Endodermal cell (in vitro differentiated cells): ENCODE measurements around the gene PKP2. TPM values are rescaled to one million over a fixed set of nuclear protein-coding genes. Genes with fewer than 3 reads are reported as not detected.

Experiments used
- DNase-seq: peaks from one replicate; pipeline ENCODE4 v3.0.0-alpha.2; 2017
- H3K27ac ChIP-seq: 2 replicates; pipeline ENCODE4 v1.5.1; 2013; ENCODE audit warnings: mild to moderate bottlenecking, low read depth, low read length, moderate library complexity
- H3K27me3 ChIP-seq: 2 replicates; pipeline ENCODE4 v1.6.1; 2013; ENCODE audit warnings: mild to moderate bottlenecking, low read length, moderate library complexity; ENCODE audit not compliant: insufficient read depth, control insufficient read depth, poor library complexity, severe bottlenecking
- H3K36me3 ChIP-seq: 2 replicates; pipeline ENCODE4 v1.7.0; 2013; ENCODE audit warnings: mild to moderate bottlenecking, low read length, moderate library complexity; ENCODE audit not compliant: control insufficient read depth, insufficient read depth
- H3K4me1 ChIP-seq: one replicate; pipeline ENCODE4 v1.7.0; 2013; ENCODE audit warnings: low read length; ENCODE audit not compliant: control insufficient read depth, insufficient read depth
- H3K4me3 ChIP-seq: 2 replicates; pipeline ENCODE4 v1.5.1; 2013; ENCODE audit warnings: mild to moderate bottlenecking, low read length, moderate library complexity
- H3K9ac ChIP-seq: 2 replicates; pipeline ENCODE4 v1.6.1; 2013; ENCODE audit warnings: mild to moderate bottlenecking, low read length, moderate library complexity; ENCODE audit not compliant: poor library complexity, severe bottlenecking; ENCODE audit errors: extremely low read depth
- H3K9me3 ChIP-seq: 2 replicates; pipeline ENCODE4 v1.6.1; 2013; ENCODE audit warnings: mild to moderate bottlenecking, low read length, moderate library complexity; ENCODE audit not compliant: control insufficient read depth
- H3K27ac Mint-ChIP-seq: 2 replicates; pipeline ENCODE4 v1.8.0; 2020; ENCODE audit warnings: mixed read lengths
- H3K27me3 Mint-ChIP-seq: 2 replicates; pipeline ENCODE4 v1.8.0; 2021; ENCODE audit warnings: mild to moderate bottlenecking, mixed read lengths; ENCODE audit not compliant: insufficient read depth
- H3K36me3 Mint-ChIP-seq: 2 replicates; pipeline ENCODE4 v1.8.0; 2020; ENCODE audit warnings: low read depth, mixed read lengths
- H3K4me1 Mint-ChIP-seq: 2 replicates; pipeline ENCODE4 v1.8.0; 2020; ENCODE audit warnings: mixed read lengths
- H3K4me3 Mint-ChIP-seq: 2 replicates; pipeline ENCODE4 v1.8.0; 2020; ENCODE audit warnings: mild to moderate bottlenecking, moderate library complexity, mixed read lengths
- H3K9me3 Mint-ChIP-seq: 2 replicates; pipeline ENCODE4 v1.8.0; 2020; ENCODE audit warnings: mild to moderate bottlenecking, mixed read lengths
- CTCF ChIP-seq: fragments of 200-600 bp; sonication (generic); conservative IDR thresholded peaks from 2 replicates; pipeline ENCODE4 v1.5.0; 2021; ENCODE audit warnings: antibody characterized with exemption, mild to moderate bottlenecking
- WGBS, 2 experiments: methylation state at CpG; one replicate each; pipeline versions ENCODE4 v1.1.5 to v1.1.7; 2013; ENCODE audit warnings: missing lambda C conversion rate in 2 of 2, mixed read lengths in 1 of 2; ENCODE audit not compliant: insufficient coverage in 1 of 2, insufficient read length in 1 of 2; 5-methylcytosine and 5-hydroxymethylcytosine counted together
- total RNA-seq, 2 donors: library from RNA; stranded (reverse); fragmentation: NEBNext Ultra II Directional in 1 of 2; extraction: Animal tissue kit (Norgen Biotek cat#: 25700) in 1 of 2; gene quantifications; 2 replicates in 1 of 2; 3 replicates in 1 of 2; pipeline ENCODE4 v1.2.1, GENCODE V29; 2021

The PKP2 gene
- total RNA-seq, 2 donors from 2014 or later = 62.5 to 124 TPM

DNA sequence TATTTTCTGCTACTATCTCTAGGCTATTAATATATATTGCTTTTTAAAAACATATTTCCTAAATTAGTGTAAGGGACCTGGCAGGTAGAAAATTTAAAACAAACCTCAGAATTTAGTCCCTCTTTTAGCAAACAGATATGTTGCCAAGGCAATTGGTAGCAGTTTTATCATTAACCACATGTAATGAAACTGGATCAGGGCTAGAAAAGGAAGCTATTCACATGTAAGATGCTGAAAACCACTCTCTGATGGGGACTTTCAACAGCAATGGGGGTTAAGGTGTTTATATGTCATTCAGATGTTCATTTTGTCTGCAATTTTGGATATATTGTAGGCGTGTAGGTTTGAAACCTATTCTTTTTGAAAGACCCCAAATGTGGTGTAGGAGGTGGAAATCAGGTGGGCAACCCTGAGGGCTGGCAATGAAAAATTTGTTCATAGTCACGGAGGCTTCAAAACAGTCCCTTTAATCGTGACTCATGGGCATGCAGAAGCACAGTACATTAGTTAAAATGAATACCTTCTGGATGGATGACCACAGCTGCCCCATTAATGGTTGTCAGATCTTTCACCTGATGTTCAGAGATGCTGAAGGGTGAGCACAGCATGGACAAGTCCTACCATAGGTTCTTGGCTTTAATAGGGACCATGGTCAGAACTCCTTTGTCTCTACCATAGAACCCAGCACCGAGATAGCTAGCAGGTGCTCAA is 5.9 kb upstream of the PKP2 start:
- H3K27me3 Mint-ChIP-seq = no peaks in the 10 kb centered on the region
- peaks cover 11% of the 10 kb centered on the region for H3K4me1 ChIP-seq

GRCh38 chr12:32901553-32901952 is 5.0 kb upstream of the PKP2 start:
- Mint-ChIP-seq H3K27ac (peak overlapping the region; percentile 49), H3K4me3 (no peak overlapping the region)
- no peak overlapping the region for H3K27ac ChIP-seq

More for the DNA sequence above, 5.9 kb upstream of the PKP2 start:
- Histone ChIP-seq H3K27ac (no peak overlapping the region), H3K9ac (no peak overlapping the region), H3K27me3 (no peaks in the 10 kb centered on the region), H3K9me3 (no peaks in the 10 kb centered on the region), H3K36me3 (no peaks in the 10 kb centered on the region), H3K4me3 (no peak overlapping the region)
- H3K4me3 Mint-ChIP-seq = no peak overlapping the region
- peaks cover 34% of the 10 kb centered on the region for H3K4me1 Mint-ChIP-seq
- WGBS, 2 experiments = 87% methylated on average over 4 of the region's 4 CpGs
- H3K36me3 Mint-ChIP-seq = no peaks in the 10 kb centered on the region
- peak overlapping the region; percentile 6 for H3K27ac Mint-ChIP-seq
- no peaks in the 10 kb centered on the region for H3K9me3 Mint-ChIP-seq
- no peak for DNase-seq
- TF ChIP-seq CTCF = no peak

More at GRCh38 chr12:32901553-32901952, 5.0 kb upstream of the PKP2 start:
- peaks cover 39% of the 10 kb centered on the region for H3K4me1 Mint-ChIP-seq
- Histone ChIP-seq H3K9me3 (no peaks in the 10 kb centered on the region), H3K36me3 (no peaks in the 10 kb centered on the region), H3K4me3 (no peak overlapping the region), H3K9ac (peak overlapping the region; percentile 45), H3K4me1 (peaks cover 11% of the 10 kb centered on the region), H3K27me3 (no peaks in the 10 kb centered on the region)
- DNase-seq = no peak
- TF ChIP-seq CTCF = no peak
- H3K27me3 Mint-ChIP-seq = no peaks in the 10 kb centered on the region
- H3K36me3 Mint-ChIP-seq = no peaks in the 10 kb centered on the region
- WGBS, 2 experiments = 85 to 91% methylated on average over 4 of the region's 4 CpGs
- no peaks in the 10 kb centered on the region for H3K9me3 Mint-ChIP-seq
